Measurements from ENCODE around the gene C1orf53.
A peak's percentile ranks its signal among the peaks of the same experiment; 100 is the strongest.

Gene C1orf53

DNA sequence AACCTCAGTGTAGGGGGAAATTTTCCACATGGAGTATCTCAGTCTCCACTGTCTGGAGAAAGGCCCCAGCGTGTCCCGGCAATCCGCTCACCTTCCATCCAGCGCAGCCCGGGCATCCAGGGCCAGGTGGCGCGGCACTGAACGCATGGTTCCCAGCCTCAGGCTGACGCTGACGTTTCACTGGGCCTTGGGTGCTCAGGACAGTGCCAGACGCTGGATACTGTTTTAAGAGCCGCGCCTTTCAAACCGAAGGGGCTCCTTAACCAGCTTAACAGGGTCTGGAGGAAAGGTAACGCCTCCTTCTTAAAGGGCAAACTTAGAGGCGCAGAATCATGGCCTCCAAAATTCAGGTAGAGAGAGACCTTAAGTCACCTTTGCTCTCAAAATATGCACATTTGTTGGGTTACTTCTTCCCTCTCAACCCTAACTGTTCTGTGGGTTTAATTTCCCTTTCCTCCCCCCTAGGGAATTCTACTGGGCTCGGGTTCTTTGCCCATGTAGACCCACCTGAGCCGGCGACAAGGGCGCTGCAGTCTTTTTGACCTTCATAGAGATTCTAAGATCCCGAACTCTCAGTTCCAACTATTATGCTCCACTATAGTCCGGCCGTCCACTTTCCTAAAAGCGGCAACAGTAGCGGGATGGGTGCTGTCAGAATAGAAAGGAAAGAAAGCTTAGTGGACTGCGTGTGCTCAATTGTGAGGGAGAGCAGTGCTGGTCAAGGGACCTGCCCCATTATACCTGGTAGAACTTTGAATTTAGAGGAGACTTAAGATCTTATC, 11.3 kb downstream of the C1orf53 start:
- no peaks in the 10 kb centered on the region for H3K9me3 ChIP-seq (ENCODE audit: severe bottlenecking)
- H3K36me3 ChIP-seq: no peaks in the 10 kb centered on the region
- TF ChIP-seq, protein P1, sequence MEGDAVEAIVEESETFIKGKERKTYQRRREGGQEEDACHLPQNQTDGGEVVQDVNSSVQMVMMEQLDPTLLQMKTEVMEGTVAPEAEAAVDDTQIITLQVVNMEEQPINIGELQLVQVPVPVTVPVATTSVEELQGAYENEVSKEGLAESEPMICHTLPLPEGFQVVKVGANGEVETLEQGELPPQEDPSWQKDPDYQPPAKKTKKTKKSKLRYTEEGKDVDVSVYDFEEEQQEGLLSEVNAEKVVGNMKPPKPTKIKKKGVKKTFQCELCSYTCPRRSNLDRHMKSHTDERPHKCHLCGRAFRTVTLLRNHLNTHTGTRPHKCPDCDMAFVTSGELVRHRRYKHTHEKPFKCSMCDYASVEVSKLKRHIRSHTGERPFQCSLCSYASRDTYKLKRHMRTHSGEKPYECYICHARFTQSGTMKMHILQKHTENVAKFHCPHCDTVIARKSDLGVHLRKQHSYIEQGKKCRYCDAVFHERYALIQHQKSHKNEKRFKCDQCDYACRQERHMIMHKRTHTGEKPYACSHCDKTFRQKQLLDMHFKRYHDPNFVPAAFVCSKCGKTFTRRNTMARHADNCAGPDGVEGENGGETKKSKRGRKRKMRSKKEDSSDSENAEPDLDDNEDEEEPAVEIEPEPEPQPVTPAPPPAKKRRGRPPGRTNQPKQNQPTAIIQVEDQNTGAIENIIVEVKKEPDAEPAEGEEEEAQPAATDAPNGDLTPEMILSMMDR (IDR thresholded peaks at IDR 0.05; ENCODE audit: low read depth, low read length): no peak
- peaks cover 10% of the 10 kb centered on the region for H3K27me3 ChIP-seq (ENCODE audit: insufficient read depth, low read depth, severe bottlenecking)
- no peak overlapping the region for H3K4me3 ChIP-seq (ENCODE audit: low read depth, low read length)
- no peak overlapping the region for H3K27ac ChIP-seq
- no peak for DNase-seq

DNA sequence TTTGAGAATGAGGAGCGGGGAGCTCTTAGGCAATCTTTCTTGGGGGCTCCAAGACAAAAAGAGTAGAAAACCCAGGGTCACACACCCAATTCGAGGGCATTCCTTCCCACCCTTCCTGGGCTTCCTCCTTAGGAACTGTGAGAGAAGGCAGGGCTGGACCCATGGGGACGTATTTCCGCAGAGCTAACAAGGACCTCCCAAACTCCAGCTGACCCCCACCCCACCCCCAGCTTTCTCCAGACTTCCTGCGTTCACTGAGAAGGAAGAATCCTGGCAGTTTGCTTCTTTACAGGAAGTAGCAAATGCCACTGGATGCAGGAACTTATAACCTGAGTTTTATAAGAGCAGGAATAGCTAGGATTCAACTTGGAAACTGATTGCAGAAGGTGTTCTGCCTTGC, 12.1 kb downstream of the C1orf53 start:
- H3K27ac ChIP-seq: no peak overlapping the region
- no peak for DNase-seq
- peaks cover 10% of the 10 kb centered on the region for H3K27me3 ChIP-seq (ENCODE audit: insufficient read depth, low read depth, severe bottlenecking)
- TF ChIP-seq, protein P1 (IDR thresholded peaks at IDR 0.05; ENCODE audit: low read depth, low read length): no peak
- H3K4me3 ChIP-seq (ENCODE audit: low read depth, low read length): no peak overlapping the region
- H3K36me3 ChIP-seq: no peaks in the 10 kb centered on the region
- no peaks in the 10 kb centered on the region for H3K9me3 ChIP-seq (ENCODE audit: severe bottlenecking)

DNA sequence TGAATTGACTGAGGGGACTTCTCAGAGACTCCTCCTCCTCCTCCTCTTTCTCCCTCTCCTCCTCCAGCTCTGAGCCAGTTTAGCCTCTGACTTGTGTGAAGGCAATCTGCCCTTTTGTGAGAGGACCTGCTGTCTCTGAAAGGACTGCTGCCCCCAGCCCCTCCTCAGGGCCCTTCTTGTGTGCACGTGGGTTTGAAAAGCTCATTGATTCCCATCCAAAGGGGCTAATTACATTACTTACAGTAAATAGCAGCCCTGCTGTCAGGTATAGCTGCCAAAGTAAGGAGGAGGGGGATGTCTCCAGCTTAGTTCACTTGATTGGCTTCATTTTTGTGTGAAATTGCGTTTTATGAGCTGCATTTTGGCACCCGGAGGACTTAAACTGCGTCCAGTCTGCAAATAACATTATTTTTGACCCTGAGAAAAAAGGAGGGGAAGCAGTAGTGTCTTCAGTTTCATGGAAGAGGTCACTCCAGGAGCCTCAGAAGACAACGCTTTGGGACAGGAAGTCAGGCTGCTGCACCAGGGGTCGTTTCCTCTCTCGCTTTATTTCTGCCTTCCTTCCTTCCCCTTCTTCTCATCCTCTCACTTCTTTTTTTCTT, 12.9 kb downstream of the C1orf53 start:
- TF ChIP-seq, protein P1 (IDR thresholded peaks at IDR 0.05; ENCODE audit: low read depth, low read length): no peak
- H3K27ac ChIP-seq: peak overlapping the region; percentile 8
- H3K27me3 ChIP-seq (ENCODE audit: insufficient read depth, low read depth, severe bottlenecking): peaks cover 10% of the 10 kb centered on the region
- H3K9me3 ChIP-seq (ENCODE audit: severe bottlenecking): no peaks in the 10 kb centered on the region
- peak; percentile 55 for DNase-seq
- H3K36me3 ChIP-seq: no peaks in the 10 kb centered on the region
- H3K4me3 ChIP-seq (ENCODE audit: low read depth, low read length): peak overlapping the region; percentile 61

DNA sequence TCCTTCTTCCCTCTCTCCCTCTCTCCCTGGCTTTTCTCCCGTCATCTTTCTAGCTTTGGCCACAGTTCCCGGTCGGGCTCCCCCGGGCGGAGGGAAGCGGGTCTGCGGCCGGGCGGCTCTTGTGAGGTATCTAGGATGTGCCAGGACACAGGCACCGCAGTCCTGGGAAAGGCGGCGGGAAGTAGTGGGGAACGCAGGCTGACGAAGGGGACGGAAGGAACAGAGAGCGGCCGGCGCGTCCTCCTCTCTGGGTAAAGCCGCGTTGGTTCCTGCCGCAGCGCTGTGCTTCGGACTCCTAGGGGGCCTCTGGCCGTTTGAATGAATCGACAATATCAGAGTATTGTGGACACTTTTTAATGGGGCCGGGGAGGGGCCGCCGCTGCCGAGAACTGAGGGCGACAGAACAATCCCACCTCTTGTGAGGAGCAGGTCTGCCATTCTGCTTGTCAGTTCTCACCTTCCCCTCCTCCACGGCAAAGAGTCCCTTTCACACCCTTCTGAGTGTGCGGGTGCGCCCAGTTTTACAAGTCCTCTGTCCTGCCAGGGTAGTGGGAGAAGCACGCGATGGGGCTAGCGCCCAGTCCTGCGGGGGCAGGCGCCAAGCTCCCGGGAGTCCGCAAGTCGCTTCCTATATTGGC, 13.6 kb downstream of the C1orf53 start:
- Histone ChIP-seq H3K9me3 (ENCODE audit: severe bottlenecking) (no peaks in the 10 kb centered on the region), H3K27ac (peak overlapping the region; percentile 8), H3K4me3 (ENCODE audit: low read depth, low read length) (peak overlapping the region; percentile 61), H3K36me3 (no peaks in the 10 kb centered on the region), H3K27me3 (ENCODE audit: insufficient read depth, low read depth, severe bottlenecking) (peaks cover 10% of the 10 kb centered on the region)
- peak; percentile 99 for DNase-seq
- TF ChIP-seq, protein P1 (IDR thresholded peaks at IDR 0.05; ENCODE audit: low read depth, low read length): peak; percentile 81

DNA sequence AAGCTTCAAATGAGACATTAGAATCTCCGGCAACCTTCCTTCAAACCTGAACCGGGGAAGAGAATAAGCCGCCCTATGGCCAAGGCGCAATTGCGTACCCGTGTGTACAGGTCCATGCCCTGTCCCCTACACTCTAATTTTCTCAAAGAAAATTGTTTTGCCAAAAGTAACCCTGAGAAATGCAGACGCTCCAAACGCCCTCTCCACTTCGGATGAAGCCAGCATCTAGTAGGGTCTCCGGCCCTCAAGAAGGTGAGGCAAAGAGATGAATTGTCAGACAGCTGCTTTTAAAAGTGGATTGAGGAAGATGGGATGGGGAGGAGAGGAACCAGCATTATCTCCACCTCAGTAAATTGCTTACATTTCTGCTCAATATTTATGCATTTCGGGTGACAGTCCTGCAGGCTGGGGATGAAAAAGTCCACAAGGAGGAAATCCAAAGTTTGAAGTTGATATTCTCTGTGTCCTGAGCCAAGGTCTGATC, 14.1 kb downstream of the C1orf53 start:
- DNase-seq: no peak
- peaks cover 10% of the 10 kb centered on the region for H3K27me3 ChIP-seq (ENCODE audit: insufficient read depth, low read depth, severe bottlenecking)
- TF ChIP-seq, protein P1 (IDR thresholded peaks at IDR 0.05; ENCODE audit: low read depth, low read length): no peak

More for the DNA sequence above, 14.1 kb downstream of the C1orf53 start:
- H3K9me3 ChIP-seq (ENCODE audit: severe bottlenecking): no peaks in the 10 kb centered on the region
- H3K27ac ChIP-seq: no peak overlapping the region
- peak overlapping the region; percentile 61 for H3K4me3 ChIP-seq (ENCODE audit: low read depth, low read length)
- no peaks in the 10 kb centered on the region for H3K36me3 ChIP-seq
